Measurements from ENCODE around the gene LURAP1L. TPM values are rescaled to one million over a fixed set of nuclear protein-coding genes. Genes with fewer than 3 reads are reported as not detected.

Gene LURAP1L
- 2.8 and 3.4 TPM in 2 replicates for total RNA-seq (2014; rRNA removed; shearing (Covaris generic))
- polyA plus RNA-seq (2015; cell fraction: cytosol; rRNA removed): 12.0 and 14.0 TPM in 2 replicates
- polyA plus RNA-seq (2015; cell fraction: nucleus; rRNA removed): 19.9 and 22.2 TPM in 2 replicates

GRCh38 chr9:12774861-12775678 is at the start of gene LURAP1L:
TSS of gene LURAP1L (plus strand) at chr9:12775020. CDS start at chr9:12775716, 696 bp downstream.
- in situ Hi-C loops (cut with HindIII; ENCODE audit: low pct_unique_long_range_greater_than_20kb, low sequenced_read_pairs): no loop called here
- DNase-seq (ENCODE audit: low read depth, low spot score): peak; percentile 70

DNA sequence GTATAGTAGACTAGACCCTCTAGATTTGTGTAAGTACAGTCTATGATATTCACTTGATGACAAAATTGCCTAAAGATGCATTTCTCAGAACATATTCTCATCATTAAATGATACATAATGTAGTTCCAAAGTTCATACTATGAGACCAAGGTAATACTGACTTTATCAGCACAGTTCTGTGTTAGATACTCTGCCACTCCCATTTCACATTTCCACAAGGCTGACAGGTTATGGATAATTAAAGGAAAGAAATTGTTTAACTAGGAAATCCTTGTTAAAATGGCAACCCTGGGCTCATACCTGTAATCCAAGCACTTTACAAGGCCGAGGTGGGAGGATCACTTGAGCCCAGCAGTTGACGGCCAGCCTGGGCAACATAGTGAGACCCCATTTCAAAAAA is 48.0 kb upstream of the LURAP1L start:
- in situ Hi-C loops (cut with HindIII; ENCODE audit: low pct_unique_long_range_greater_than_20kb, low sequenced_read_pairs): no loop called here
- DNase-seq (ENCODE audit: low read depth, low spot score): no peak

DNA sequence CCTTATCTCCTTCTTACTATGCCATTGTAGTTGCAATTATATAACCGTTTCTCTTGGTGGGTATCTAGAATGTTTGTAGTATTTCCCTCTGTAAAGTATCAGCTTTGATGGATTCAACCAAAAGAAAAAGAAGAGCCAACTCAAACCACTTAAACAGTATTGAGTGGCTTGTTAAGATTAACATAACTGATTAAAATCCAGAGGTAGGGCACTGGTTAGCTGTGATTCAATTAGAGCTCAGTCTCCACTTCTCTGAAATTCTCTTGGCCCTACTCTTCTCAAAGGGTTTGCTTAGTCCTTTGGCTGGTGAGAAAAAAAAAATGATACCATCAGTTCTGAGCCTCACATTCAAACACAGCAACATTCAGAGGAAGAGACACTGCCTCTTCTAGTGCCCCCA is 44.6 kb upstream of the LURAP1L start:
- in situ Hi-C loops (cut with HindIII; ENCODE audit: low pct_unique_long_range_greater_than_20kb, low sequenced_read_pairs): no loop called here

GRCh38 chr9:12730927-12731326 is 43.9 kb upstream of the LURAP1L start:
- no peak for DNase-seq (ENCODE audit: low read depth, low spot score)
- in situ Hi-C loops (cut with HindIII; ENCODE audit: low pct_unique_long_range_greater_than_20kb, low sequenced_read_pairs): no loop called here

More for the DNA sequence above, 44.6 kb upstream of the LURAP1L start:
- DNase-seq (ENCODE audit: low read depth, low spot score): no peak

DNA sequence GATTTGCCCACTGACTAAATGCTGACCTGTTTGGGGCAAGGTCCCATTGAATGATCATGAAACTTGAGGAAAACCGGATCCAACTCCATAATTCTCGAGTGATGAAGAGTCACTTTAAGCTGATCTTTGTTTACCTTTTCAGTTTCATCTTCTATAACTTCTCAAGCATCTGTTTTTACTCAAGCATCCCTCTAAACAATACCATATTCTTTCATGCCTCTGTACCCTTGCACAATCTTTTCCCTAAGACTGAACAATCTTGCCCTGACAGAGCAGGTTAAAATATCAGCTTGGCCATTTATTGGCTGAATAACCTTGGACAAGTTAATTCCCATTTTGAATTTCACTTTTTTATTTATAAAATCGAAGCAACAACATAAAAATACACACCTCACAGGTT is 41.8 kb upstream of the LURAP1L start:
- no peak for DNase-seq (ENCODE audit: low read depth, low spot score)
- in situ Hi-C loops (cut with HindIII; ENCODE audit: low pct_unique_long_range_greater_than_20kb, low sequenced_read_pairs): no loop called here

DNA sequence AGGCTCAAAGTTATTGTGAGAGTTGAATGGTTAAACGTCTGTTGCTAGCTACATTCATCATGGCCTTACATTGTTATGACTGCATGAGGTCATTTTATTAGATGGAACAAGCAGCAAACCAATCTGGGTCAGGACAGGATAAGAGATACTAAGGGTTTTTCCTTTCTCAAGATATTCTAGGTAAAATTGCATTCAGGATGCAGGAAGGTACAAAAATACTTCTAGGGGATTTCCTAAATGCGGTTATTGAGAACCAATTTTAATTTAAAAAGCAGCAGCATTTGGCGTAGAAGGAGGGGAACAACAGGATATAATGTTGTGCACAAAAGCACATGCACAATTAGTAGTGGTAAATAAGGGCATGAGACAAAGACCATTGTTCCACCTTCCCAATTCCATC is 39.2 kb upstream of the LURAP1L start:
- DNase-seq (ENCODE audit: low read depth, low spot score): no peak
- in situ Hi-C loops (cut with HindIII; ENCODE audit: low pct_unique_long_range_greater_than_20kb, low sequenced_read_pairs): no loop called here

- in situ Hi-C loops (cut with HindIII; ENCODE audit: low pct_unique_long_range_greater_than_20kb, low sequenced_read_pairs): no loop called here
- no peak for DNase-seq (ENCODE audit: low read depth, low spot score)
Measured at GRCh38 chr9:12737871-12738270, 36.9 kb upstream of the LURAP1L start.

DNA sequence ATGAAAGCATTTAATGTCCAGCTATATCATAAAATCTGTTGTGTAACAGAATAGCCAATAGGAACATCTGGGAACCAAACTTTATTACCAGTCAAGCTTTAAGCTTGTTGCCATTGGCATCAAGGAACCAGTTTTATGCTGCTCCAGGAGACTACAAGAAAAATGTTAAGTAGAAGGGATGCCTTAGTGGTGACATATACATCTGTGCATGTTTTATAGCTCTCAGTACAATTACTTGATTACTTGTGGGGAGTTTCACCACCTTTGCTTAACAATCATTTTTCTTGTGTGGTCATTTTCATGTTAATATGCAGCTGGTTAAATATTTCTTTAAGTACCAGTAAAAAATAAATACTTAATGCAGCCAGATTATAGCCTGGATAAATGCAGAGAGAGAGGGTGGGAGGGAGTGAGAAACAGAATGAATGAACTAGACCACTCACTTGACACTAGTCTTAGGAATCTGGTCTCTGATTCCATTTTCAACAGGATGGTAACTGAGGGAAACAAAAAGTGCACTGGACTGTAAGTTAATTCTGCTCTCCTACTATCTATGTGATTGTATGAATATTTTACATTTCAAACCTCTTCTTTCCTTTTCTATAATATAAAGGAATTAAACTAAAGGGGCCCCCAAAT is 35.7 kb upstream of the LURAP1L start:
- in situ Hi-C loops (cut with HindIII; ENCODE audit: low pct_unique_long_range_greater_than_20kb, low sequenced_read_pairs): no loop called here
- DNase-seq (ENCODE audit: low read depth, low spot score): no peak

GRCh38 chr9:12740845-12741244 is 34.0 kb upstream of the LURAP1L start:
- DNase-seq (ENCODE audit: low read depth, low spot score): no peak
- in situ Hi-C loops (cut with HindIII; ENCODE audit: low pct_unique_long_range_greater_than_20kb, low sequenced_read_pairs): no loop called here

GRCh38 chr9:12748016-12748415 is 26.8 kb upstream of the LURAP1L start:
- in situ Hi-C loops (cut with HindIII; ENCODE audit: low pct_unique_long_range_greater_than_20kb, low sequenced_read_pairs): no loop called here
- peak; percentile 11 for DNase-seq (ENCODE audit: low read depth, low spot score)

DNA sequence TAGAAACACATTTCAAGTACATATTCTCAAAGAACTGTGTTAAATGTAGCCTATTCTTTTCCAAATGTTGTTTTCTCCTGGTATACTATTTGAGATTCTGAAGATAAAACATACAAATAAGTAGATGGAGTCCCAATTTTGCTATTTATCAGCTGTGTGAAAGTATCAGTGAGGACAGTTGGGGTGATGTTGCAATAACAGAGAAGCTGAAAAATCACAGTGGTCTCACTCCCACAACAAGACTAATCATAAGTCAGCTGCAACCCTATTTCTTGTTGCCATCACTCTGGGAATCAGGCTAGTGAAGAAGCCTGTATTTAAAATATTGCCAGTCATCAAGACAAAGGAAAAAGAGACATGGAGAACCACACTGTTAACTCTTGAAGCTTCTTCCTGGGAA is 25.9 kb upstream of the LURAP1L start:
- in situ Hi-C loops (cut with HindIII; ENCODE audit: low pct_unique_long_range_greater_than_20kb, low sequenced_read_pairs): no loop called here
- no peak for DNase-seq (ENCODE audit: low read depth, low spot score)

DNA sequence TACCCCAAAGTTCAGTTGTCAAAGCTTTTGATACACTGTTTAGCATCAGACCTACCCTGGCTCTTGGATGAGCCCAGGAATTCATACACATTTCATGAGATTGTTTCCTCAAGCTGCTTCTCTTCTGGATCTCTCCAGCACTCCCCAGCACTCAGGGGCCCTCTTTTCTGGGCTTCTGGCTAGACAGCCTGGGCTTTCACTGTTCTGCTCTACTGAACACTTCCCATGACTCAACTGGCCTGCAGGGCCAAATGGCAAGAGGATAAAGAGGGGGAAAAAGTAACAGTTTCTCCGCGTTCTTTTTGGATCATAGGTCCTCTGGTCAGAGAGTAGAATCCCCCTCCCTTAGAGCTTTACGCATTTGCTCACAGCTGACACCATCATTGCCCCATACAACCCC is 20.9 kb upstream of the LURAP1L start:
- in situ Hi-C loops (cut with HindIII; ENCODE audit: low pct_unique_long_range_greater_than_20kb, low sequenced_read_pairs): no loop called here
- no peak for DNase-seq (ENCODE audit: low read depth, low spot score)

GRCh38 chr9:12759761-12760160 is 15.1 kb upstream of the LURAP1L start:
- in situ Hi-C loops (cut with HindIII; ENCODE audit: low pct_unique_long_range_greater_than_20kb, low sequenced_read_pairs): no loop called here
- DNase-seq (ENCODE audit: low read depth, low spot score): peak; percentile 68

DNA sequence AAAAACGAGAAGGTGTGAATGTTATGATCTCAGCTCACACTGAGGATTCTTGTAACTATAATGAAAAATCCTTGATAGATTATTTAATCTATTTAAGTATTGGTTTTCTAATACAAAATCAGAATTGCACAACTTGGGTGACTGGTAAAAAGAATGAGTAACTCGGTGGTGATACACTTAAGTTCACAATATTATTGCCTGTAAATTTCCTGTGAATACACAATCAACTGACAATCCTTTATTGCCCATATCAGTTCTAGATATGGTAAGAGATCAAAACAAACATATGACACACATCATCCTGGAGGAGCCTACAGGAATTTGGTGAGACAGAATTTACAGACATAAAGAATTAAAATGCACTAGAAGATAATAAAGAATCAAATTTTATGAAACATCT is 14.1 kb upstream of the LURAP1L start:
- no peak for DNase-seq (ENCODE audit: low read depth, low spot score)
- in situ Hi-C loops (cut with HindIII; ENCODE audit: low pct_unique_long_range_greater_than_20kb, low sequenced_read_pairs): no loop called here

DNA sequence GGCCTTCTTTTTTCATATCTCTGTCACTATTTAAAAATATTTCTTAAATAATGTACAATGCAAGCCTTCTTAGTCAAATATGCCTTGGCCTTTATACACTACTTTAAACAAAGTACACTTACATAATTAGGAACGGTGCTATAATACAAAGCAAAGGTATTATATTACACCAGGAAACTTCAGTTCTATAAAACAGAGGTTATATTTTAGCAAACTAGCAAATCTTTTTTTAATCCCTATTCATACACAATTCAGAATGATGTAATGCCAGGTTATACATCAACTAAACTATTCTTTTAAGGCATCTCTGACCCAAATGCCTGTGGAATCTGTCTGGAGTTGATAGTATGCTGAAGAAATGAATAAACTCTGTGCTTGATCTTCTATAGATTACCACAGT is 10.7 kb upstream of the LURAP1L start:
- DNase-seq (ENCODE audit: low read depth, low spot score): no peak
- in situ Hi-C loops (cut with HindIII; ENCODE audit: low pct_unique_long_range_greater_than_20kb, low sequenced_read_pairs): no loop called here

DNA sequence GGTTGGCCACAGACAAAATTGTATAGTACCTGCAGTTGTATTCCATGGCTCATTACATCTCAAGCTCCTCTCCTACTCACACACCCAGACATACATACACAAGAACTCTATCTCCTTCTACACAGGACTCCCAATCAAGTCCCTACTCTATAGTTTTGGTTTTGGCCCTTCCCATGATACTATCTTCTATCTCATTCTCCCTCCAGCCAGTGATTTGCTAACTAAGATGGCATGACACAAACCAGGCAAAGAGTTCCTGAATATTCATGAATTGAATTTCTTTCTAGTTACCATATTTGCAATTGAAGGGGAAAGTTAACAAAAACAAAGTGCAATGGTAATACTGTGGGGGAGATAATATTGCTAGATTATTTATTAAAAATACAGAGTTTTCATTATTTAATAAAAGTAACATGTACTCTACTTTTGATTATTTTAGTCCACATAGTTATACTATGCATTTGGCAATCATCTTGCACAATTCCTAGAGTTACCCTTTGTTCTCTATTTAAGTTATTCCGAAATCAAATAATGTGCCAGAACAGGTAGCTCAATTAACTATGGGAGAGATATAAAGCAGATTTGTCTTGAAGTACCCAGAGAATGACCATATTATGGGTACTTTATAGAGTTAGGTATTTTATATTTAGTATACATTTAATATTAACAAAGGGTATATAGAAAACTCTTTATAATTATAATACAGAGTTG is 9.6 kb upstream of the LURAP1L start:
- DNase-seq (ENCODE audit: low read depth, low spot score): no peak

DNA sequence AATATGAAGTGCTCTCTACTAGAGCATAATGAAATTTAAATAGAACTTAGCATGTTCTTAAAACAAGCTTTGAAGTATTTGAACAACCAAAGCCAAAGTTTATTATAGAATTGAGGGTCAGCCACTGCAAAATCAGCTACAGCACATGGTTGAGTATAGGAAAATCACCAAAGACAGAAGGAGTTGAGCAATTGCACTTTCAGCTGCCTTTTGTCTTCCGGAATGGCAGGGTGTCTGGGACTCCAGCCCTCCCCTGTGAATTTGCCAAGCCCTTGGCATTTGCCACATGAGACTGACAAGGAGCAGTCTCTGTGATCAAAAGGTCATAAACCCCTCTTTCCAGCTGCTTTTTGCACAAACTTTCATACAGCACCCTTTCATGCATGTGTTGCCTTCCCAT is 8.5 kb upstream of the LURAP1L start:
- no peak for DNase-seq (ENCODE audit: low read depth, low spot score)
- in situ Hi-C loops (cut with HindIII; ENCODE audit: low pct_unique_long_range_greater_than_20kb, low sequenced_read_pairs): no loop called here

More for the DNA sequence above, 9.6 kb upstream of the LURAP1L start:
- in situ Hi-C loops (cut with HindIII; ENCODE audit: low pct_unique_long_range_greater_than_20kb, low sequenced_read_pairs): no loop called here

DNA sequence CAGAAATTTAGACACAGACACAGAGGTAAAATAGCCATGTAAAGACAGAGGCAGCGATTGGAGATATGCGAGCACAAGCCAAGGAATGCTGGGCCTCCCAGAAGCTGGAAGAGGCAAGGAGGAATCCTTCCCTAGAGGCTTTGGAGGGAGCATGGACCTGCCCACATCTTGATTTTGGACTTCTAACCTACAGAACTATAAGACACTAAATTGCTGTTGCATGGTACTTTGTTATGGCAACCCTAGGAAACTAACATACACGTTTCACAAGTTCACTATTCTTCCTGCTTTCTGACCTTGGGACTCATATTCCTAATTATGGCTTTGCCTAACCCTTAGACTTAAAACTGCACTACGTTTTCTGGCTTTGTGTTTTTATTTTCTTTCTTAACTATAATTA is 4.6 kb upstream of the LURAP1L start:
- in situ Hi-C loops (cut with HindIII; ENCODE audit: low pct_unique_long_range_greater_than_20kb, low sequenced_read_pairs): no loop called here
- no peak for DNase-seq (ENCODE audit: low read depth, low spot score)
